GM10248 (cell line): ENCODE data around the gene TBX1.

ENCODE experiments used
- CTCF ChIA-PET: fragments of 300-600 bp; sonication (Branson Sonifier 250); formaldehyde crosslinking; extraction: SDS; loops from one replicate; lab custom pipeline; 2021; ENCODE audit warnings: antibody characterized with exemption; lab: Yijun Ruan, JAX
- POLR2A ChIA-PET: fragments of 350-650 bp; sonication (Branson Sonifier 250); formaldehyde crosslinking; extraction: SDS; loops from one replicate; lab custom pipeline; 2020; ENCODE audit warnings: antibody characterized with exemption; lab: Yijun Ruan, JAX
- DNase-seq: peaks from one replicate; pipeline ENCODE4 v3.0.0; 2012; ENCODE audit errors: extremely low spot score
- TF ChIP-seq, protein P1 (sequence below): IDR thresholded peaks from 2 replicates; pipeline ENCODE4 v1.5.1; 2012; ENCODE audit warnings: mild to moderate bottlenecking, low read depth; ENCODE audit errors: extremely low read depth, missing control alignments, control extremely low read depth

Gene TBX1

GRCh38 chr22:19753090-19753842 lies 7.3 kb upstream of the TBX1 start:
- TF ChIP-seq, protein P1, sequence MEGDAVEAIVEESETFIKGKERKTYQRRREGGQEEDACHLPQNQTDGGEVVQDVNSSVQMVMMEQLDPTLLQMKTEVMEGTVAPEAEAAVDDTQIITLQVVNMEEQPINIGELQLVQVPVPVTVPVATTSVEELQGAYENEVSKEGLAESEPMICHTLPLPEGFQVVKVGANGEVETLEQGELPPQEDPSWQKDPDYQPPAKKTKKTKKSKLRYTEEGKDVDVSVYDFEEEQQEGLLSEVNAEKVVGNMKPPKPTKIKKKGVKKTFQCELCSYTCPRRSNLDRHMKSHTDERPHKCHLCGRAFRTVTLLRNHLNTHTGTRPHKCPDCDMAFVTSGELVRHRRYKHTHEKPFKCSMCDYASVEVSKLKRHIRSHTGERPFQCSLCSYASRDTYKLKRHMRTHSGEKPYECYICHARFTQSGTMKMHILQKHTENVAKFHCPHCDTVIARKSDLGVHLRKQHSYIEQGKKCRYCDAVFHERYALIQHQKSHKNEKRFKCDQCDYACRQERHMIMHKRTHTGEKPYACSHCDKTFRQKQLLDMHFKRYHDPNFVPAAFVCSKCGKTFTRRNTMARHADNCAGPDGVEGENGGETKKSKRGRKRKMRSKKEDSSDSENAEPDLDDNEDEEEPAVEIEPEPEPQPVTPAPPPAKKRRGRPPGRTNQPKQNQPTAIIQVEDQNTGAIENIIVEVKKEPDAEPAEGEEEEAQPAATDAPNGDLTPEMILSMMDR = no peak
- POLR2A ChIA-PET = no interaction called here
- DNase-seq = no peak
- CTCF ChIA-PET = interaction anchor here (0.7 to 4.2 kb wide), 4 partner anchors 8 to 158 kb away, joined by 3 to 25 read pairs (median 6); no protein-coding TSS in a partner anchor

DNA sequence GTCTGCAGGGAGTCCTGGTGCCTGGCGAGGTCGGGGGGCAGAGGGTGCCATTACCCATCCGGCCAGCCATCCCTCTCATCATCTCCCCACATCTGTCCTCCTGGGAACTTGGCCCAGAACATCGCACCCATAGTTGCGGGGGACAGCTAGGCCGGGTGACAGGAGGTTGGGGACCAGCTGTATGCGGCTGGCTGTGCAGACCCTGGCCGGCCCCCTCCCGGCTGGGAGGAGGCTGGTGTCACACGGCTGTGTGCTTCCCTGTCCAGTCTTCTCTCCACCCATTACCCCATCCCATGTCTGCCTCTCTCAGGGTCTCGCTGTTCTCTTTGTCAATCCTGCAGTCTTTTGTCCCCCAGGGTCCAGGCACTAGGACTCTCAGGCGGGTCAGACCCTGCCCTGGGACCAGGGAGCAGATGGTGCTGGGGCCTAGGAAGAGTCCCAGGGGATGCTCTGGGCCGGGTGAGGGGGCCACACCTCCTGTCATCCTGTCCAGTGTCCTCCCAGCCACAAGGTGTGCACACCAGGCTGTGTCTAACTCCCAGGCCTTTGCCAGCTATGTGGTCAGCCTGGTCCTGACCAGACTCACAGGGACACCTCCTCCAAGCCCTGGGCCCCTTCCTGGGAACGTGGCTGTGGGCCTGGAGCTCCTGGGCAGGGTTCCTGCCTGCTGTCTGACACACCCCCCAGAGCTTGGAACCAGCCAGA lies 6.4 kb upstream of the TBX1 start:
- TF ChIP-seq, protein P1 = no peak
- POLR2A ChIA-PET = no interaction called here
- DNase-seq = no peak
- CTCF ChIA-PET = interaction anchor here (0.7 to 4.2 kb wide), 4 partner anchors 9 to 157 kb away, joined by 3 to 25 read pairs (median 6); no protein-coding TSS in a partner anchor

DNA sequence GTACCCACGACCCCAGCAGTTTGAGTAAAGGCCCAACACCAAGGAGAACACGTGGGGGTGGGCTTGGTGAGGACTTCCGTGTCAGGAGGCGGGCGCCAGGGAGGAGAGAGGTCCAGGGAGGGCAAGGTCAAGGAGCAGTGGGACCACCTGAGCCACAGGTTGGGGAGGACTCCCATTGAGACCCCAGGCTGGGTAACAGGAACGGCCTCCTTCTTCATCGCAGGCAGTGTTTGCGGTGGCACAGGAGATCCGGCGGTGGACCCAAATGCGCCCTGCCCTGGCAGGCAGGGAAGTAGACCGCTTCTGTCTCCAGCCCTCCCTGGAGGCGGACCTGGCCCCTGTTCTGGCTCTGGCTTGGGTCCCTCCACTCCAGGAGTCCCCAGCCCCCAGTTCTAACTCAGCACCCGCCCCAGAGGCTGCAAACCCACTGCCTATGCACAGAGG lies 5.9 kb upstream of the TBX1 start:
- CTCF ChIA-PET = interaction anchor here (4.2 kb wide), 1 partner anchor 24 kb away, joined by 25 read pairs; no protein-coding TSS in a partner anchor

DNA sequence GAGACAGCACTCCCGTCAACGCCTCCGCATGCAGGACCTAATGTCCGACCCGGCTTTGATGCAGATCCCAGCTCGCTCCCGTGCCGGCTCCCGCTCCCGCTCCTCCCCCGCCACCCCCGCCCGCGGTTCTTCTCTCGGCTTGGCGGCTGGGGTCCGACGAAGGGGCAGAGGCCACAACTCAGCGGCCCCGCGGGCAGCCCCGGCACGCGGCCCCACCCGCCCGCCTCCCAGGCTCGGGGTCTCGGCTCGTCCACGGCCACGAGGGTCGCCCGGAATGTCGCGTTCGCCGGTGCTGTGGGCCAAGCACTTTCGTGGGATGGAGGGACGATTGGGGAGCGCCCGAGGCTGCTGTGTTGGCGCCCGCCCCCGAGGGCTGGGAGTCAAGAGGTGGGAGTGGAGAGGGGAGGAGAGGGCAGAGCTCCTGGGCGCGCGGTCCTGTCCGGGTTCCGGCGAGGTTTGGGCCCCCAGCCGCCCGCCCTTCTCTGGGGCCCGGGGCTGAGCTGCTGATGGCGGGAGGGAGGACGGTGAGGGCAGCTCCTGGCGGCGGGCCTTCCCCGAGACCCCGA lies 5.3 kb upstream of the TBX1 start:
- ChIA-PET CTCF (interaction anchor here (1.6 to 1.8 kb wide), 3 partner anchors 25 to 158 kb away, joined by 8 to 25 read pairs (median 11); no protein-coding TSS in a partner anchor), POLR2A (no interaction called here)
- no peak for DNase-seq
- TF ChIP-seq, protein P1 = no peak

More for the DNA sequence above, 5.9 kb upstream of the TBX1 start:
- POLR2A ChIA-PET = no interaction called here
- DNase-seq = no peak
- TF ChIP-seq, protein P1 = no peak

DNA sequence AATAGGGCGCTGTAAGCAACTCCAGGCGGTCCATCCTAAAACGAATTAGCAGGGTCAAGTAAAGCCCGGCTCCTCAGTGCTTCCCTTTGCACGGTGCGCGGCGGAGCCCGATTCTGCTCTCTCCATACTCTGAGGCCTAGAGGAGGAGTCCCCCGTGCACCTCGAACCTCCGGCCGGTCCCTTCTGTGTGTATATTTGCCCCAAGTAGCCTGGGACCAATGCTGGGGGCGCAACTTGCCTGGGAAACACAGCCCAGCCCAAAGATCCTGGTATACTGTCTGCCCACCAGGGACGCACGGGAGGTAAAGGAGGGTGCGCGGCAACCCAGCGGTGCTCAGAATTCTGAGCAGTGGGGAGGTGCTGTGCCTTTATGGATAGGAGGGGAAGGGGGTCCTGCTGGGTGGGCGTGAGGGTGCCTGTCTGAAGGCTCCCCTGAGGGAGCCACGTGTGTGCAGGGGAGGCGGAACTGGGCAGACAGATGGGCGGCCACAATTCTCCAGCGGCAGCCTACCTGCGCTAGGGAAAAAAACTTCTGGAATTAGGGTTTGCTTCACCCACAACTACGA lies 4.8 kb upstream of the TBX1 start:
- ChIA-PET CTCF (interaction anchor here (0.8 to 1.8 kb wide), 10 partner anchors 14 to 192 kb away, joined by 3 to 25 read pairs (median 6); no protein-coding TSS in a partner anchor), POLR2A (no interaction called here)
- DNase-seq = no peak
- TF ChIP-seq, protein P1 = no peak
